HepG2 (cell line): ENCODE data around the gene PAM16. TPM values are rescaled to one million over a fixed set of nuclear protein-coding genes. Genes with fewer than 3 reads are reported as not detected.
A peak's percentile ranks its signal among the peaks of the same experiment; 100 is the strongest.

ENCODE experiments used
- AKNA ChIP-seq: sonication (generic); formaldehyde crosslinking; IDR thresholded peaks from 2 replicates; pipeline ENCODE4 v1.4.0; 2020; ENCODE audit warnings: missing genetic modification reagents, borderline replicate concordance
- HOMEZ ChIP-seq: IDR thresholded peaks from 2 replicates; pipeline ENCODE4 v1.6.1; 2016; ENCODE audit warnings: low read depth
- KLF12 ChIP-seq: sonication (generic); formaldehyde crosslinking; IDR thresholded peaks from 2 replicates; pipeline ENCODE4 v1.4.0; 2020; ENCODE audit warnings: missing genetic modification reagents, borderline replicate concordance
- MAX ChIP-seq: IDR thresholded peaks from 2 replicates; pipeline ENCODE4 v1.6.1; 2012; ENCODE audit warnings: inconsistent platforms
- SALL2 ChIP-seq: sonication (generic); formaldehyde crosslinking; IDR thresholded peaks from 2 replicates; pipeline ENCODE4 v1.8.1; 2023; ENCODE audit warnings: mild to moderate bottlenecking, missing genetic modification reagents, inconsistent platforms
- SP2 ChIP-seq: sonication (generic); formaldehyde crosslinking; IDR thresholded peaks from 2 replicates; pipeline ENCODE4 v1.5.1; 2020; ENCODE audit warnings: mild to moderate bottlenecking, missing genetic modification reagents
- ZBTB33 ChIP-seq: sonication (generic); formaldehyde crosslinking; IDR thresholded peaks from 2 replicates; pipeline ENCODE4 v1.4.0; 2020; ENCODE audit warnings: missing genetic modification reagents
- ZBTB8A ChIP-seq: sonication (generic); formaldehyde crosslinking; IDR thresholded peaks from 2 replicates; pipeline ENCODE4 v1.4.0; 2020; ENCODE audit warnings: mild to moderate bottlenecking, low read depth, missing genetic modification reagents, borderline replicate concordance
- ZNF512B ChIP-seq: sonication (generic); formaldehyde crosslinking; IDR thresholded peaks from 2 replicates; pipeline ENCODE4 v1.5.1; 2020; ENCODE audit warnings: missing genetic modification reagents, mild to moderate bottlenecking, borderline replicate concordance
- ZXDC ChIP-seq: sonication (generic); formaldehyde crosslinking; IDR thresholded peaks from 2 replicates; pipeline ENCODE4 v1.5.0; 2020; ENCODE audit warnings: mild to moderate bottlenecking, missing genetic modification reagents
- polyA plus RNA-seq, 8 experiments: library from polyadenylated mRNA; depleted of rRNA in 3 of 8; stranded (reverse) in 7 of 8; unstranded in 1 of 8; fragments of >200 nt; fragmentation: Illumina TruSeq in 4 of 8; extraction: Trizol in 4 of 8; gene quantifications; 2 replicates each; pipeline versions ENCODE4 v1.2.1 to v1.2.3, GENCODE V29; 2011 to 2016; ENCODE audit warnings: low read depth in 4 of 8, missing spikeins in 1 of 8, mixed read lengths in 1 of 8; ENCODE audit not compliant: insufficient read depth in 1 of 8
- total RNA-seq, 5 experiments: library from RNA; depleted of rRNA; stranded (reverse); fragments of >200 nt; fragmentation: Illumina TruSeq; extraction: Trizol; gene quantifications; 2 replicates each; pipeline ENCODE4 v1.2.3, GENCODE V29; 2016; ENCODE audit warnings: low read depth in 1 of 5

Gene PAM16
- total and polyA plus RNA-seq, 2 of the 13 experiments (the other 11 are each of a cell fraction or from before 2014, with no cell fraction given), result 51.5 to 51.8 TPM

- TF ChIP-seq ZXDC (CRISPR knock-in tag) (no peak), AKNA (no peak), MAX (no peak; the same call in 1 of the 2 replicates), SP2 (CRISPR knock-in tag) (no peak), ZBTB8A (CRISPR knock-in tag) (no peak), SALL2 (CRISPR knock-in tag) (0 out of 2 replicates have a peak, but pooled peaks have one; percentile 59), ZBTB33 (CRISPR knock-in tag) (peak; percentile 67; the same call in 1 of the 2 replicates), KLF12 (peak; percentile 69; the same call in 1 of the 2 replicates), ZNF512B (CRISPR knock-in tag) (peak; percentile 88; the same call in 1 of the 2 replicates), HOMEZ (peak; percentile 23; the same call in 1 of the 2 replicates)
Observed at GRCh38 chr16:4328046-4328781, 22.9 kb downstream of the PAM16 start (continued).
